CD4-positive, CD25-positive, alpha-beta regulatory T cell (primary cell): Measurements from ENCODE around the gene LITAF. TPM values are rescaled to one million over a fixed set of nuclear protein-coding genes. Genes with fewer than 3 reads are reported as not detected.
"Not testable (repeated sequence)": the region's sequence is repeated elsewhere in the genome, so short reads cannot be mapped to it uniquely, and the experiment has no call there.

Source experiments
- ATAC-seq, 2 donors: fragments of 150-1000 bp; cut with Tn5 transposase; one replicate each; pipeline ENCODE4 v1.10.0; 2021; ENCODE audit warnings: low read depth in 2 of 2, moderate number of reproducible peaks in 2 of 2, moderate library complexity in 1 of 2
- DNase-seq, 3 donors: peaks; one replicate each; pipeline versions ENCODE4 v3.0.0 to v3.0.0-alpha.2; 2012 to 2022; ENCODE audit warnings: mixed read lengths in 1 of 3
- H3K27ac ChIP-seq: one replicate; pipeline ENCODE4 v1.7.0; 2013; ENCODE audit warnings: mild to moderate bottlenecking, low read length; ENCODE audit not compliant: insufficient read depth, poor library complexity, severe bottlenecking
- H3K27me3 ChIP-seq: one replicate; pipeline ENCODE4 v1.7.0; 2013; ENCODE audit warnings: low read length; ENCODE audit not compliant: control insufficient read depth, insufficient read depth
- H3K36me3 ChIP-seq: one replicate; pipeline ENCODE4 v1.7.0; 2013; ENCODE audit warnings: mild to moderate bottlenecking, low read length, moderate library complexity; ENCODE audit not compliant: control insufficient read depth, insufficient read depth
- H3K4me1 ChIP-seq: 2 replicates; pipeline ENCODE4 v1.7.0; 2013; ENCODE audit warnings: mild to moderate bottlenecking, low read length; ENCODE audit not compliant: insufficient read depth, control insufficient read depth, poor library complexity, severe bottlenecking
- H3K4me3 ChIP-seq: one replicate; pipeline ENCODE4 v1.7.0; 2013; ENCODE audit warnings: low read depth, mild to moderate bottlenecking, low read length, moderate library complexity
- H3K9me3 ChIP-seq, 2 experiments: 1 replicate in 1 of 2; 2 replicates in 1 of 2; pipeline ENCODE4 v1.7.0; 2013; ENCODE audit warnings: low read length in 2 of 2, mild to moderate bottlenecking in 1 of 2, moderate library complexity in 1 of 2; ENCODE audit not compliant: control insufficient read depth in 2 of 2
- H3K27ac Mint-ChIP-seq, 3 donors: one replicate each; pipeline ENCODE4 v1.8.0; 2020 to 2022; ENCODE audit warnings: mild to moderate bottlenecking in 3 of 3, mixed read lengths in 3 of 3, moderate library complexity in 2 of 3
- H3K27me3 Mint-ChIP-seq: one replicate; pipeline ENCODE4 v1.8.0; 2022; ENCODE audit warnings: mild to moderate bottlenecking, mixed read lengths
- H3K36me3 Mint-ChIP-seq: one replicate; pipeline ENCODE4 v1.8.0; 2020; ENCODE audit warnings: mixed read lengths
- H3K4me1 Mint-ChIP-seq, 4 donors: one replicate each; pipeline ENCODE4 v1.8.0; 2020 to 2022; ENCODE audit warnings: mixed read lengths in 4 of 4, mild to moderate bottlenecking in 1 of 4
- H3K4me3 Mint-ChIP-seq, 4 donors: one replicate each; pipeline ENCODE4 v1.8.0; 2020 to 2022; ENCODE audit warnings: mild to moderate bottlenecking in 4 of 4, mixed read lengths in 4 of 4, moderate library complexity in 3 of 4
- H3K9me3 Mint-ChIP-seq, 7 donors: one replicate each; pipeline ENCODE4 v1.8.0; 2020 to 2022; ENCODE audit warnings: mixed read lengths in 7 of 7, mild to moderate bottlenecking in 3 of 7, moderate library complexity in 2 of 7
- polyA plus RNA-seq, 4 donors: library from polyadenylated mRNA; unstranded; fragments of 300-500 nt; fragmentation: Illumina TruSeq; gene quantifications; one replicate each; pipeline ENCODE4 v1.2.3, GENCODE V29; 2021
- total RNA-seq: library from RNA; stranded (reverse); gene quantifications from one replicate; pipeline ENCODE4 v1.2.3, GENCODE V29; 2022

LITAF gene
- total and polyA plus RNA-seq, 5 donors from 2014 or later = 281 to 696 (median 635) TPM

- H3K4me3 ChIP-seq = no peak overlapping the region
- ATAC-seq = no peak
- H3K27ac ChIP-seq = no peak overlapping the region
- Mint-ChIP-seq H3K27ac (peak overlapping the region in 1 of 3 donors; percentile 33), H3K4me1 (no peaks in the 10 kb centered on the region), H3K27me3 (peaks cover 8% of the 10 kb centered on the region), H3K9me3 (no peaks in the 10 kb centered on the region), H3K36me3 (peaks cover 8% of the 10 kb centered on the region), H3K4me3 (no peak overlapping the region)
- no peaks in the 10 kb centered on the region for H3K4me1 ChIP-seq
- no peak for DNase-seq
- H3K27me3 ChIP-seq = no peaks in the 10 kb centered on the region
- no peaks in the 10 kb centered on the region for H3K9me3 ChIP-seq
- H3K36me3 ChIP-seq = no peaks in the 10 kb centered on the region
These were observed 78.7 kb downstream of the LITAF start for GRCh38 chr16:11507991-11508390.

DNA sequence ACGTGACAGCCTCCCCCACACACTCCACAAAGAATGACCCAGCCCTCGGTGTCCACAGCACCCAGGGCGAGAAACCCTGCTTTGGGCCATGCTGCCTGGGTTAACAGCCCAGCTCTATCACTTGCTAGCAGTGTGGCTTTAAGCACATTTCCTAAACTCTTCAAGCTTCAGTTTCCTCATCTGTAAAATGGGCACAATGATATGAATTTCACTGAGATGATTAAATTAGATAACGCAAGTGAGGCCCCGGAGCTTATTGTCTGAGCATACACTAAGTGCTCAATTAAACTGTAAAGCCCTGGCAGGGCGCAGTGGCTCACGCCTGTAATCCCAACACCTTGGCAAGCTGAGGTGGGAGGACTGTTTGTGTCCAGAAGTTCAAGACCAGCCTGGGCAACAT lies 79.4 kb downstream of the LITAF start:
- H3K4me3 Mint-ChIP-seq = no peak overlapping the region
- no peak for DNase-seq
- no peaks in the 10 kb centered on the region for H3K9me3 Mint-ChIP-seq
- Histone ChIP-seq H3K36me3 (no peaks in the 10 kb centered on the region), H3K4me1 (no peaks in the 10 kb centered on the region), H3K4me3 (no peak overlapping the region), H3K27me3 (no peaks in the 10 kb centered on the region), H3K9me3 (no peaks in the 10 kb centered on the region), H3K27ac (no peak overlapping the region)
- ATAC-seq = no peak
- H3K4me1 Mint-ChIP-seq = no peaks in the 10 kb centered on the region
- peaks cover 8% of the 10 kb centered on the region for H3K27me3 Mint-ChIP-seq
- H3K36me3 Mint-ChIP-seq = peaks cover 8% of the 10 kb centered on the region
- no peak overlapping the region for H3K27ac Mint-ChIP-seq

DNA sequence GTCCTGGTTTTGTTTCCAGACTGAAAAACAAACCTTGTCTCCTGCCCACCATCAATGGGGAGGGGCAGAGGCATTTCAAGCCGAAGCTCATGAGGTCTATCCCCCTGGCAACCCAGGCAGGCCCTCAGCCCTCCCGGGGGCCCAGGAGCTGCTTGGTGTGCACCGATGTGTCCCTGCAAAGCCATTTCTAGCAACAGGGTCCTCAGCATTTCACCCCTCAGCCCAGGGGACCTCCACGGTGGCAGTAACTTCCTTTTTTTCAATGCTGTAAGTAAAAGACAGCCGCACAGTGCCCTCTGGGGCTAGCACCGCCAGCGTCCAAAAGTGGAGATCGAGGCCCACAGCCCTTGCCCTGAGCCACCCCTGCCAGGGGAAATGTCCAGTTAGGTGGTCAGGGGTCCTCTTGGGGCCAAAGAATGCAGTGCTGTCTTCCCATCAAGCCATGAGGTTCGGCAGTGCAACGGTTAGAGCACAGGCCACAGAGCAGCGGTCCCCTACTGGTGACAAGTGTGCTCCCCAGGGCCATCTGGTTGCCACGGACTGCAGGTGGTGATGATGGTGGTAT lies 79.9 kb downstream of the LITAF start:
- Histone ChIP-seq H3K27ac (no peak overlapping the region), H3K27me3 (no peaks in the 10 kb centered on the region), H3K4me1 (no peaks in the 10 kb centered on the region), H3K36me3 (no peaks in the 10 kb centered on the region), H3K4me3 (no peak overlapping the region), H3K9me3 (no peaks in the 10 kb centered on the region)
- Mint-ChIP-seq H3K9me3 (no peaks in the 10 kb centered on the region), H3K27me3 (peaks cover 8% of the 10 kb centered on the region), H3K4me1 (no peaks in the 10 kb centered on the region), H3K4me3 (no peak overlapping the region), H3K36me3 (peaks cover 8% of the 10 kb centered on the region), H3K27ac (no peak overlapping the region)
- ATAC-seq (peak in 1 of 2 donors; percentile 46), DNase-seq (no peak)

DNA sequence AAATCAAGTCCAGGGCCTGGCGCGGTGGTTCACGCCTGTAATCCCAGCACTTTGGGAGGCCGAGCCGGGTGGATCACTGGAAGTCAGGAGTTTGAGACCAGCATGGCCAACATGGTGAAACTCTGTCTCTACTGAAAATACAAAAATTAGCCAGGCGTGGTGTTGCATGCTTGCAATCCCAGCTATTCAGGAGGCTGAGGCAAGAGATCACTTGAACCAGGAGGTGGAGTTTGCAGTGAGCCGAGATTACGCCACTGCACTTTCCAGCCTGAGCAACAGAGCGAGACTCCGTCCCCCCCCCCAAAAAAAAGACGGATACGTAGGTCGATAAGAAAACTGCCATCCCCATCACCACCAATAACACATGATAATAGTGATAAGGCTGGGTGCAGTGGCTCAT lies 82.5 kb downstream of the LITAF start:
- not testable (repeated sequence) for ATAC-seq, H3K27ac ChIP-seq, H3K27me3 ChIP-seq, H3K9me3 ChIP-seq, H3K36me3 Mint-ChIP-seq, H3K4me1 ChIP-seq, H3K27ac Mint-ChIP-seq, H3K27me3 Mint-ChIP-seq, H3K4me3 ChIP-seq, H3K4me1 Mint-ChIP-seq, H3K9me3 Mint-ChIP-seq, H3K36me3 ChIP-seq, H3K4me3 Mint-ChIP-seq, DNase-seq

DNA sequence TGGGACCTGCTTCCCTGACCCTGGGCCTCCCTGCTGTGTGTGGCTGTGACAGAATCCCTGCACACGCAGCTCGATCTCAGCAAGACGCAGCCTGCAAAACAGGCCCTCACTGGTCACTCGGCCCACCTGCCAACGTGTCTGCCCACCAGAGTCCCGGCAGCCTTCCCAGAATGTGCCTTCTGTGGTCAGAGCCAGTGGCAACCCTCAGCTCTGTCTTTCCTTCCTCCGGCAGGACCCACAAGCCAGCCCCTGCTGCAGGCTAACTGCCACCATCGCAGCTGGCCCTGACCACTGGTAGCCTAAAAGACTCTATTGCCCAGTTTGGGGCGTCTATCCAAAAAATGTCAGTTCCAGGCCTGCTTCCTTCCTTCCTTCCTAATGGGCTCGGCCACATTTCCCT lies 83.2 kb downstream of the LITAF start:
- Histone ChIP-seq H3K27ac (no peak overlapping the region), H3K4me1 (no peaks in the 10 kb centered on the region), H3K36me3 (no peaks in the 10 kb centered on the region), H3K4me3 (no peak overlapping the region), H3K27me3 (no peaks in the 10 kb centered on the region), H3K9me3 (no peaks in the 10 kb centered on the region)
- Mint-ChIP-seq H3K27ac (no peak overlapping the region), H3K27me3 (peaks cover 8% of the 10 kb centered on the region), H3K4me1 (peaks cover 0 to 5% (median 1%) of the 10 kb centered on the region in 4 donors), H3K4me3 (no peak overlapping the region), H3K9me3 (no peaks in the 10 kb centered on the region), H3K36me3 (no peaks in the 10 kb centered on the region)
- DNase-seq = no peak
- no peak for ATAC-seq

DNA sequence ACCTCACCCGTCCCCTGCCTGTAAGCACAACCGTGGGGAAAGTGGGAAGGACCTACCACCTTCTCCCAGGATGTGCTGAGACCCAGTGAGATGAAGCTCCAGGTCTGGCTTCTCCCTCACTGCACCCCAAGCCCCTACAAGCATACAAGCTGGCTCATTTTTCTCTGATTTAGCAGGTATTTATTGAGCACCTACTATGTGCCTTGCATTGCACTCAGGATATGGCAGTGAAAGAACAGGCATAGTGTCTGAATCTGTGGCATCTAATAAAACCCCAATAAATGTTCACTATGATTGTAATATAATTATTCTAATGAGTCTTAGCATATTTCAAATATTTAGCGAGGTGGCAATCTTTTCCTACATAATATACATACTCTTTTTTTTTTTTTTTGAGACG lies 84.5 kb downstream of the LITAF start:
- DNase-seq = no peak
- H3K27ac ChIP-seq = no peak overlapping the region
- H3K36me3 Mint-ChIP-seq = no peaks in the 10 kb centered on the region
- no peaks in the 10 kb centered on the region for H3K4me1 ChIP-seq
- H3K36me3 ChIP-seq = no peaks in the 10 kb centered on the region
- H3K27ac Mint-ChIP-seq = no peak overlapping the region
- no peaks in the 10 kb centered on the region for H3K9me3 Mint-ChIP-seq
- no peak overlapping the region for H3K4me3 Mint-ChIP-seq
- peaks cover 0 to 13% (median 2%) of the 10 kb centered on the region in 4 donors for H3K4me1 Mint-ChIP-seq
- H3K4me3 ChIP-seq = no peak overlapping the region
- no peak for ATAC-seq
- no peaks in the 10 kb centered on the region for H3K9me3 ChIP-seq
- H3K27me3 Mint-ChIP-seq = peaks cover 8% of the 10 kb centered on the region
- no peaks in the 10 kb centered on the region for H3K27me3 ChIP-seq

GRCh38 chr16:11501632-11502031 lies 85.1 kb downstream of the LITAF start:
- no peak for ATAC-seq
- no peak overlapping the region for H3K4me3 Mint-ChIP-seq
- H3K4me1 ChIP-seq = no peaks in the 10 kb centered on the region
- H3K9me3 Mint-ChIP-seq = no peaks in the 10 kb centered on the region
- H3K27me3 ChIP-seq = no peaks in the 10 kb centered on the region
- no peak overlapping the region for H3K27ac Mint-ChIP-seq
- DNase-seq = no peak
- no peak overlapping the region for H3K27ac ChIP-seq
- H3K4me3 ChIP-seq = no peak overlapping the region
- H3K4me1 Mint-ChIP-seq = peaks cover 0 to 18% (median 2%) of the 10 kb centered on the region in 4 donors
- H3K36me3 Mint-ChIP-seq = no peaks in the 10 kb centered on the region
- H3K27me3 Mint-ChIP-seq = peaks cover 8% of the 10 kb centered on the region
- H3K9me3 ChIP-seq = no peaks in the 10 kb centered on the region
- H3K36me3 ChIP-seq = no peaks in the 10 kb centered on the region

DNA sequence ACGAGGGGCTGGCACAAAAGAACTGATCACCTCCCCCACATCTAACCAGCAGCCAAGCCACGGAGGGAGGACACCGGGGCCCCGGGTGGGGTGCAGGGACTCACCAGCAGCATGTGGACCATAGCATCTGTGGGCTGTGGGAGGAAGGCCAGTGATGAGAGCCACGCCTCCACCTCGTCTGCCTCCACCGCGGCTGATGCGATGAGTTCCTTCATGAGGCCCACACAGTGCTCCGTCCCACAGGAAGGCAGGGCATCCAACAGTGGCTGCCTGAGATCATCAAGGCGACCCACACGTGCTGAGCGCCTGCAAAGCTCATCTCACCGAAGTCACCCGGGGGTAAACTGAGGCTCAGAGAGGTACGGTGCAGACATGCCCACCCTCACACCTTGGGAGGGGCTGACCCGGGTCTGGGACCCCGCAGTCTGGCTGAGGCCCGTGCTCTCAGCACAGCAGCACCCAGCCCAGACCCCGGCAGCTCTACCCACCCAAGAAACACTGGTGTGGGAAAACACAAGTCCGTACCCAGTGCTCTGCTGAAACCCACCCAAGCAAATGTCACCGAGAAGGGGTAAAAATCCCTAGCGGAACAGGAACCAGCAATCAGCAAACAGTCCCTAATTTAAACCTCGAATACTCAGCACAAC lies 85.9 kb downstream of the LITAF start:
- Mint-ChIP-seq H3K4me1 (peaks cover 0 to 19% (median 2%) of the 10 kb centered on the region in 4 donors), H3K9me3 (no peaks in the 10 kb centered on the region), H3K4me3 (no peak overlapping the region), H3K27ac (no peak overlapping the region), H3K27me3 (peaks cover 8% of the 10 kb centered on the region), H3K36me3 (no peaks in the 10 kb centered on the region)
- Histone ChIP-seq H3K9me3 (no peaks in the 10 kb centered on the region), H3K27ac (no peak overlapping the region), H3K36me3 (no peaks in the 10 kb centered on the region), H3K4me1 (no peaks in the 10 kb centered on the region), H3K4me3 (no peak overlapping the region), H3K27me3 (no peaks in the 10 kb centered on the region)
- ATAC-seq = no peak
- no peak for DNase-seq
